ENCODE measurements around the gene KCNN2.

GRCh38 chr5:114467171-114467570, 105.3 kb downstream of the KCNN2 start:
- no peak for TF ChIP-seq CBX5 (IDR thresholded peaks at IDR 0.05; ENCODE audit: low read depth, low read length)
- TF ChIP-seq FOSL1 (IDR thresholded peaks at IDR 0.05; ENCODE audit: insufficient read depth, low read depth, low read length), result no peak
- TF ChIP-seq CTCF (IDR thresholded peaks at IDR 0.05; ENCODE audit: control extremely low read depth in 1 of 3, insufficient read depth in 1 of 3, low read depth in 1 of 3, low read length in 3 of 3), result no peak
- no peak for TF ChIP-seq KDM1A (IDR thresholded peaks at IDR 0.05; ENCODE audit: borderline replicate concordance, low read length)
- TF ChIP-seq POLR2AphosphoS5 (IDR thresholded peaks at IDR 0.05; ENCODE audit: low read depth, low read length), result no peak
- TF ChIP-seq EZH2 (IDR thresholded peaks at IDR 0.05; ENCODE audit: low read depth, low read length, severe bottlenecking), result no peak
